Activated gamma-delta T cell treated with anti-CD3 and anti-CD28 coated beads, Interleukin-2, amount 50 U/mL, for 16 hours (primary cell): Measurements from ENCODE around the gene GLRA2.

Experiments used
- DNase-seq: peaks from one replicate; pipeline ENCODE4 v3.0.0-alpha.2; 2020; ENCODE audit warnings: low read depth

The GLRA2 gene

GRCh38 chrX:14529290-14529989 is at the start of gene GLRA2:
Gene GLRA2 (plus strand): TSS chrX:14529536. CDS start chrX:14530058, 522 bp downstream.
- no peak for DNase-seq

DNA sequence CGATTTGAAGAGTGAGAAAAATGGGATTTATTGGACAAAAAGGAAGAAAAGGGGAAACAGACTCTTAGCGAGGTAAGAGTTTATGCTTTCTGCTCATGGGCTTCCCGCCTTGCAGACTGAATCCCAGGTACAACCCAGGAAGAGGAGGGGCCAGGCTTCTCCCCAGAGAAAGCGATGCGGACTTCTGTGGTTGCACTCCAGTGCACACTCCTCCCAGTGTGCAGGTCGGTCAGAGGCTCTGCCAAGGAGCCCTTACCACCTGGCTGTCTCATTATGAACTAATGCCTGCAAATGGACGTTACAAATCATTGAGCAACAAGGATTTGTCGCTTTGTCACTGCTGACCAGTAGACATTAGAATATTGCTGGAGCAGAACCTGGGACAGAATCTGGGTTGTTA is 39.9 kb upstream of the GLRA2 start:
- DNase-seq = no peak

GRCh38 chrX:14491689-14492088 is 37.6 kb upstream of the GLRA2 start:
- no peak for DNase-seq

GRCh38 chrX:14496674-14497073 is 32.7 kb upstream of the GLRA2 start:
- no peak for DNase-seq

DNA sequence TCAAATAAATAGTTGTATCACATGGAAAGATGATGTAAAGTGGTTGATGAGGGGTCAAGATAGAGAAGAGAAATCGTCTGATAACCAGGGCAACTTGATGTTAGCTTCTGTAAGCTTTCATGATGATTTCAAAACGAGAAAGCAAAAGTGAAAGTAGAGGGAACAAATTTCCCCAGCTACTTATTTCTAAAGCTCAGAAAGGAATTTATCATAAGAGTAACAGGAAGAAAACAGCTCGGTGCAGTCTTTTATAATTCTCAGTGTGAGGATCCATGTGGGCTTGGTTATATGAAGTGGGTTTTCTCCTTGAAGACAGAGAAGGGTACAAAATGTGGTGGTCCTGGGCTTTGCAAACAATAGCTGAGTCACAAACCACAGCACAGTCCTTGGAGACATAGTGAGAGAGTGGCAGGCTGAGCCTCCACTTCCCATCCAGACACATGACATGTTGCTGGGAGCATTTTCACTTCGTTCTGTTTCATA is 32.1 kb upstream of the GLRA2 start:
- no peak for DNase-seq

GRCh38 chrX:14501327-14501726 is 28.0 kb upstream of the GLRA2 start:
- no peak for DNase-seq

- no peak for DNase-seq
Observed at GRCh38 chrX:14504960-14505538, 24.3 kb upstream of the GLRA2 start.

GRCh38 chrX:14505648-14506047 is 23.7 kb upstream of the GLRA2 start:
- no peak for DNase-seq

- DNase-seq = no peak
Observed at GRCh38 chrX:14506866-14507265, 22.5 kb upstream of the GLRA2 start.

DNA sequence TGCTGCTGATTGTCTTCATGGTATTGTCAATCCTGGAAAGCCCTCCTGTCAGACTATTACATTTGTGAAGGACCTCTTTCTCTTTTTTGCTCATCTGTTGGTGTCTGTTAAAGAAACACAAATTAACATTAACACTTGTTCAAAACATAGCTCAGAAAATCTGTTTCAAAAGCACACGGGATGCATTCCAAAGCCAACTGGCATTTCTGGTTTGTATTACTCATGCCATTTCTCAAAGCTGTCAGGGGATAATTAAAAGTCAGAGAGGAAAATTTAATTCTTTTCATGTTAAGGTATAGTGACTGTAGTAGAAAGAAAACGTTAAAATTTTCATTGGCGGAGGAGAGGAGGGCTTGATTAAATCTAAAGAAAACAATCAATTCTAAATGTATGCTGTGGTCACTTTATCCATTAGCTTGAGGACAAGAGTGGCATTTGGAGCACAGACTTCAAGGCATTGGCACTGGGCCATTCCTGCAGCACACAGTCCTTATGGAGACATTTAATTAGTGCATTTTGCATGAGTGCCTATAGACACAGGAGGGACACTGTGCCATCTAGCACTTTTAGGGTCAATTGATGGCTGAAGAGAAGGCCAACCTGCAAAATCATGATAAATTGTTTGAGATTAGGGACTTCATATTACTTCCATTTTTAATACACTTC is 21.2 kb upstream of the GLRA2 start:
- DNase-seq = no peak

- DNase-seq = no peak
Observed at GRCh38 chrX:14509325-14510057, 19.8 kb upstream of the GLRA2 start.

- DNase-seq = peak; percentile 9
Observed at GRCh38 chrX:14528629-14529289, 577 bp upstream of the GLRA2 start.

DNA sequence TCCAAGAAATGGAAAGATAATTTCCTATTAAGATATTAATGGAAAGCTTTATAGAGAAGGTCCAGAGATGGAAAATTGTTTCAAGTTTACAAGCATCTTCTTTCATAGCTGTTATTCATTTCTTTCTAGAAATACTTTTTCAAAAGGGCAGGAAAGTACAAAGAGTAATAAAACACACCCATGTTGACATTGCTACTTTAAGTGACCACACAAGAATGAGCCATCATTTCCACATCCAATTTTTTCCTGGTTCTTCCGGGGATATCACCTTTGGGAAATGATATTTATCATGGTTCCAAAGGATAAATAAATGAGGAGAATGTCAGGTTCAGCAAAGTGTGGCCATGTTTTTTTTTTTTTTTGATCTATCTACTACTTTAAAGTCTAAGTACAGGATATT is 4.5 kb downstream of the GLRA2 start:
- no peak for DNase-seq

DNA sequence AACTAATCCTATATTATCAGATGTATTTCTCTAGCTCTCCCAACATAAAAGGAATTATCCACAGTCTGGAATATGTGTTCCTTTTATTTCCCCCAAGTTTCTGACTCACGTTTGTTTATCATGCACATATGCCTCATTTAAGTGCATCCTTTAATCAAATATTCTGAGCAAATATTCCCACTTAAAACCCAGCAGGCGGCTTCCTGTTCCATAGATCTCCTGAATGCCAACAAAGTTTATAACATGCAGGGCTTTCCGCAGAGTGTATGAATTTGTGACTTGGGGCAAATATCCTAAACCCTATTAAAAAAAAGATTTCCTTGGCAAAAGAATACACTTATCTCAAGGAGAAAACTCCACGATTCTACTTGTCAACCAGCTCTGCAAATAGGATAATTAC is 16.9 kb downstream of the GLRA2 start:
- no peak for DNase-seq

DNA sequence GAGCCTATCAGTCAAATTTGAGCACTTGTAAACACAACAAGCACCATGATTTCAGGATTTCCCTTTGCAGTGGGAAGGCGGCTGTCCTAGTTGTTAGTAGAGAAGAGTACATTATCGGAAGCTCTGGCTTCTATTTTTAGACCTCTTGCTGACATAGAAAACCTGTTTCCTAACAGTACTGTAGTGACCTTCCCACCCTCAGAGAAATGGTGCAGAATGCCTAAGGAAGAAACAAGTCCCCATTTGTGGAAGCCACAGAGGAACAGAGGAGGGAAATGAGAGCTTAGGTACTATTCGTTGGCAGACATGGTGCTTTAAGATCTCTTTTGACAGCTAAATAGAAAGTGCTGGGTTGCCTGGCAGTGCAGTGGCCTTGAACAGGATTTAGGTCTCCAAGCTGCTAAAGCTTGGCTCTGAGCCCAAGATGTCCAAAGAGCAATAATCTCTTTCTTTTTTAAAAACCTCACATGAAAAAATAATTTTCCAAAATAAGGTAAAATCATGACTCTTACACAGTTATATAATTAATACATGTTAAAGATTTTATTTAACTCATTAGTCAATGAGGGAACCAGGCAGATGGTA is 24.9 kb downstream of the GLRA2 start:
- no peak for DNase-seq

- DNase-seq = no peak
Observed at GRCh38 chrX:14564058-14564457, 34.7 kb downstream of the GLRA2 start.

- DNase-seq = no peak
Observed at GRCh38 chrX:14573161-14573560, 43.8 kb downstream of the GLRA2 start.

GRCh38 chrX:14581081-14581480 is 51.7 kb downstream of the GLRA2 start:
- DNase-seq = no peak

GRCh38 chrX:14584548-14584947 is 55.2 kb downstream of the GLRA2 start:
- no peak for DNase-seq

DNA sequence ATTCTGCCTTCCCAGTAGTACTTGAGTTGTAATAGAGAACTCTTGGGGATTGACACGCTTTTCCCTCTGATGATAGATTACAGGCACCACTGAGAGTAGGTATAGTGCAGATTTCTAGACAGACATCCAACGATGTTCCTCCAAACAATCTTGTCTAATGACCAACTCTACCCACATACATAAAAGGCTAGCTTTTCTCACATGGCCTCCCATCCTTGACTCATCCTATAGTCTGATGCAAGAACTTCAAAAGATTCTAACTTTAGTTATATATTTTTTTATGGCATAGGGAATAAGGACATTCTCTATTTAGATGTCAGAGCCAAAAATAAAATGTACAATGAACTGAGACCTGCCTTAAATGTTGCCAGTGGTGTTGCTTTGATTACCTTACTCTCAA is 60.9 kb downstream of the GLRA2 start:
- DNase-seq = no peak

DNA sequence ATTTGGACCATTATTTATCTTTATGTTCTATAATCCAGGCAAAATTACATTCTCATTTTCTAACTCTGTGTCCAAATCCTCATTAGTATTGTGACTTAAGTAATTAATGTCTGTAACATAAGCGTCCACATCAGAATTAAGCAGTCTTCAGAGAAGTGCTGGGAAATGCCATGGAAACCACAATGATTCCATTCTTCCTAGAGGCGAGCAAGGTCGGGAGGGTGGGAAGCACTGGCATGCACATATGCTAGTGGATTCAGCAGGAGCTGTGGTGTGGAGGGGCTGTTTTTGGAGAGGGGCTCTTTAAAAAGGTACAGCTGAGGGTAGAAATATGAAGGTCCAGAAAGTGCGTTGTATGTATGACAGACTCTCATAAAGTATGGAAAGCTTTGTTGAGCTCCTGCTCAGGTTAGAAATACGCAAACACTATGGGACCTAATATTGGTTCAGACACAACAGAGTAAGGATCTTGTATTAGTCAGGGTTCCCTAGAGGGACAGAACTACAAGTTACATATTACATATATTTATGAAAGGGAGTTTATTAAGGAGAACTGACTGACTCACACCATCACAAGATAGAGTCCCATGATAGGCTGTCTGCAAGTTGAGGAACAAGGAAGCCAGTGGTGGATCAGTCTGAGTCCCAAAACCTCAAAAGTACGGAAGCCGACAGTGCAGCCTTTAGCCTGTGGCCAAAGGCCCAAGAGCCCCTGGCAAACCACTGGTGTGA is 61.5 kb downstream of the GLRA2 start:
- no peak for DNase-seq
